WTC11 (cell line): ENCODE data around the gene KRT36.

ENCODE experiments used
- ATF1 ChIP-seq: sonication (generic); formaldehyde crosslinking; IDR thresholded peaks from 2 replicates; pipeline ENCODE4 v1.8.1; 2023; ENCODE audit warnings: mild to moderate bottlenecking, moderate library complexity, missing genetic modification reagents
- ATF2 ChIP-seq: sonication (generic); formaldehyde crosslinking; IDR thresholded peaks from 2 replicates; pipeline ENCODE4 v1.8.1; 2022; ENCODE audit warnings: low read depth, missing genetic modification reagents, borderline replicate concordance
- CREB1 ChIP-seq: sonication (generic); formaldehyde crosslinking; IDR thresholded peaks from 2 replicates; pipeline ENCODE4 v1.8.0; 2023; ENCODE audit warnings: mild to moderate bottlenecking, missing genetic modification reagents
- FOXP1 ChIP-seq: sonication (generic); formaldehyde crosslinking; IDR thresholded peaks from 2 replicates; pipeline ENCODE4 v1.8.0; 2022; ENCODE audit warnings: missing genetic modification reagents, mild to moderate bottlenecking, moderate library complexity, borderline replicate concordance
- RORB ChIP-seq: fragments of 250-450 bp; sonication (Bioruptor Pico); IDR thresholded peaks from 2 replicates; pipeline ENCODE4 v1.9.0; 2021; ENCODE audit warnings: mild to moderate bottlenecking
- SP1 ChIP-seq: sonication (generic); formaldehyde crosslinking; conservative IDR thresholded peaks from 2 replicates; pipeline ENCODE4 v1.8.1; 2022; ENCODE audit warnings: missing genetic modification reagents
- TEAD4 ChIP-seq: sonication (generic); formaldehyde crosslinking; IDR thresholded peaks from 2 replicates; pipeline ENCODE4 v1.8.0; 2022; ENCODE audit warnings: mild to moderate bottlenecking, missing genetic modification reagents
- ZNF263 ChIP-seq: sonication (generic); formaldehyde crosslinking; IDR thresholded peaks from 2 replicates; pipeline ENCODE4 v1.8.1; 2022; ENCODE audit warnings: low read depth, mild to moderate bottlenecking, moderate library complexity, missing genetic modification reagents
- TF ChIP-seq, protein P1 (sequence below): sonication (generic); formaldehyde crosslinking; IDR thresholded peaks from 2 replicates; pipeline ENCODE4 v1.8.1; 2022; ENCODE audit warnings: low read depth, mild to moderate bottlenecking, moderate library complexity, missing genetic modification reagents, borderline replicate concordance
- TF ChIP-seq, protein P2 (sequence below): fragments of 200-600 bp; IDR thresholded peaks from 2 replicates; pipeline ENCODE4 v1.8.0; 2022; ENCODE audit warnings: antibody characterized with exemption
- TF ChIP-seq, protein P3 (sequence below): sonication (generic); formaldehyde crosslinking; IDR thresholded peaks from 2 replicates; pipeline ENCODE4 v1.8.0; 2022; ENCODE audit warnings: mild to moderate bottlenecking, missing genetic modification reagents

- TF ChIP-seq, protein P1, sequence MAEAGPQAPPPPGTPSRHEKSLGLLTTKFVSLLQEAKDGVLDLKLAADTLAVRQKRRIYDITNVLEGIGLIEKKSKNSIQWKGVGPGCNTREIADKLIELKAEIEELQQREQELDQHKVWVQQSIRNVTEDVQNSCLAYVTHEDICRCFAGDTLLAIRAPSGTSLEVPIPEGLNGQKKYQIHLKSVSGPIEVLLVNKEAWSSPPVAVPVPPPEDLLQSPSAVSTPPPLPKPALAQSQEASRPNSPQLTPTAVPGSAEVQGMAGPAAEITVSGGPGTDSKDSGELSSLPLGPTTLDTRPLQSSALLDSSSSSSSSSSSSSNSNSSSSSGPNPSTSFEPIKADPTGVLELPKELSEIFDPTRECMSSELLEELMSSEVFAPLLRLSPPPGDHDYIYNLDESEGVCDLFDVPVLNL (CRISPR knock-in tag), result no peak
- TF ChIP-seq, protein P2, sequence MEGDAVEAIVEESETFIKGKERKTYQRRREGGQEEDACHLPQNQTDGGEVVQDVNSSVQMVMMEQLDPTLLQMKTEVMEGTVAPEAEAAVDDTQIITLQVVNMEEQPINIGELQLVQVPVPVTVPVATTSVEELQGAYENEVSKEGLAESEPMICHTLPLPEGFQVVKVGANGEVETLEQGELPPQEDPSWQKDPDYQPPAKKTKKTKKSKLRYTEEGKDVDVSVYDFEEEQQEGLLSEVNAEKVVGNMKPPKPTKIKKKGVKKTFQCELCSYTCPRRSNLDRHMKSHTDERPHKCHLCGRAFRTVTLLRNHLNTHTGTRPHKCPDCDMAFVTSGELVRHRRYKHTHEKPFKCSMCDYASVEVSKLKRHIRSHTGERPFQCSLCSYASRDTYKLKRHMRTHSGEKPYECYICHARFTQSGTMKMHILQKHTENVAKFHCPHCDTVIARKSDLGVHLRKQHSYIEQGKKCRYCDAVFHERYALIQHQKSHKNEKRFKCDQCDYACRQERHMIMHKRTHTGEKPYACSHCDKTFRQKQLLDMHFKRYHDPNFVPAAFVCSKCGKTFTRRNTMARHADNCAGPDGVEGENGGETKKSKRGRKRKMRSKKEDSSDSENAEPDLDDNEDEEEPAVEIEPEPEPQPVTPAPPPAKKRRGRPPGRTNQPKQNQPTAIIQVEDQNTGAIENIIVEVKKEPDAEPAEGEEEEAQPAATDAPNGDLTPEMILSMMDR, result no peak
- TF ChIP-seq SP1 (CRISPR knock-in tag) (no peak), FOXP1 (no peak), RORB (CRISPR knock-in tag) (no peak), ATF1 (CRISPR knock-in tag) (no peak), TEAD4 (no peak), CREB1 (CRISPR knock-in tag) (no peak), ZNF263 (no peak), ATF2 (CRISPR knock-in tag) (no peak)
- TF ChIP-seq, protein P3, sequence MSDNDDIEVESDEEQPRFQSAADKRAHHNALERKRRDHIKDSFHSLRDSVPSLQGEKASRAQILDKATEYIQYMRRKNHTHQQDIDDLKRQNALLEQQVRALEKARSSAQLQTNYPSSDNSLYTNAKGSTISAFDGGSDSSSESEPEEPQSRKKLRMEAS (CRISPR knock-in tag), result no peak
These were observed 3.1 kb upstream of the KRT36 start for GRCh38 chr17:41492771-41493170.
